ENCODE measurements around the gene KIF1A. TPM values are rescaled to one million over a fixed set of nuclear protein-coding genes. Genes with fewer than 3 reads are reported as not detected.

Gene KIF1A
- total RNA-seq, 1 donor from 2014 or later, result 69.2 TPM

DNA sequence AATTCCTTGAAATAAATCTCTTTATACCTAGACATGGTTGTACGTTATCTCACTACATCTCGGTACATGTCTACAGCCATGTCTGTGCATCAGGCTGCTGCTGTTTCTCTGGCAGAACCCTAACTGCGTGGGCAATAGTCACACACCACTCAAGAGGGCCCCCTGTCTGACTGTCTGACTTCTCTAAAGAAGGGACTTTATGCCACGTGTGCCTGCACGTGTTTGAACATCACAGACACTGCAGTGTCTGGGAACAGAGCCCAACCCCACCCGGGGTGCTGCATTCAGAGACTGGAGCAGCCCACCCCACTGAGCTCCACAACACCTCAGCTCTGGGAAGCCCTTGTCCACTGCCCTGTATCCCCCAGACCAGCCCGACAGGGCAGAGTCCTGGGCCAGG is 55.0 kb downstream of the KIF1A start:
- TF ChIP-seq CTCF (conservative IDR thresholded peaks at IDR 0.05; ENCODE audit: low read depth, low read length), result no peak
- no peak for DNase-seq (ENCODE audit: low read depth)
- H3K4me3 ChIP-seq (ENCODE audit: low read depth, low read length), result no peak overlapping the region

- DNase-seq (ENCODE audit: low read depth), result no peak
- TF ChIP-seq CTCF (conservative IDR thresholded peaks at IDR 0.05; ENCODE audit: low read depth, low read length), result no peak
- no peak overlapping the region for H3K4me3 ChIP-seq (ENCODE audit: low read depth, low read length)
Observed at GRCh38 chr2:240764605-240765004, 55.4 kb downstream of the KIF1A start.

DNA sequence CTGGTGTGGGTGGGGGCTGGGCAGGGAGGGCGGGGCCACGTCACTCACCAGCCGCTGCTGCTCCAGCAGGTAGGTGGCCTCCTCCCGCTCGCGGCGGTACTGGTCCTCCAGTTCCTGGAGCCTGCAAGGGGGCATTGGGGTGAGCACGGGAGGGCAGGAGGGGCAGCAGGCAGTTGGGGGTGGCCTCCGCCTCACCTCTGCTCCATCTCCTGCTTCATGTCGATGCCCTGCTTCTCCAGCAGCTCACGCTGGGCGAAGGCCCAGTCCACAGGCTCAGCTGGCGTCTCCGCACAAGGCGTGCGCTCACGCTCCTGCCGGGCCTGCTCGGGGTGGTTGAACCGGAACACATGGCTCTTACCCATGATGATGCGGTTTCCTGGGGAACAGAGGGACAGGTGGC is 57.0 kb downstream of the KIF1A start:
- TF ChIP-seq CTCF (conservative IDR thresholded peaks at IDR 0.05; ENCODE audit: low read depth, low read length), result no peak
- no peak overlapping the region for H3K4me3 ChIP-seq (ENCODE audit: low read depth, low read length)
- DNase-seq (ENCODE audit: low read depth), result no peak

GRCh38 chr2:240762249-240762648 is 57.8 kb downstream of the KIF1A start:
- no peak for DNase-seq (ENCODE audit: low read depth)
- TF ChIP-seq CTCF (conservative IDR thresholded peaks at IDR 0.05; ENCODE audit: low read depth, low read length), result no peak
- no peak overlapping the region for H3K4me3 ChIP-seq (ENCODE audit: low read depth, low read length)

DNA sequence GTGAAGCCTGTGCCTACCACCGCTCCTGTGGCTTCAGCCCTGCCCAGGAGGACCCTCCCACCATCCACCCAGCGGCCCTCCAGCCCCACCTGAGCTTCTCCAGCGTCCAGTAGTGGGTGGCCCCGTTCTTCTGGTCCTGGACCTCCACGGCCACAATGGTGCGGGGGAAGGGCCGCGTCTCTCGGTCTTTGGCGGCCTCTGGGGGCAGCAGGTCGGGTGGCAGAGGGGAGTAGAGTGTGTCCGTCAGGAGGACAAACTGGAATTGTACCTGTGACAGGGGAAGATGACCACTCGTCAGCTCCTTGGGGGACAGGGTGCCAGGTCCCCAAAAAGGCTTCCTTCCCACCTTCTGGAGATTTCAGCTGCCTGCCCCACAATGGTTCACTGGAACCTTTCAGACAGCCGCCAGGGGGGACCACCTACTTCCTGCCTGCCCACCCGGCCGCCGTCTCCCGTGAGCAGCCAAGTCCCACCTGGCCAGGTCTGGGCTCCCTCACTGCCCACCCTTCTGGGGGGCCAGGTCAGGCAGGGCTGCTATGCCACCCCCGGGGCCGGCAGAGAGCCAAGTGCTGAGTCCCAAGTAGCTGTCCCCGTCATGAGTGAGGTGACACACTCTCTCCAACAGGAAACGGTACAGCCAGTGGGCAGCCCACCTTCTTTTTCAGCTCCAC is 59.3 kb downstream of the KIF1A start:
- TF ChIP-seq CTCF (conservative IDR thresholded peaks at IDR 0.05; ENCODE audit: low read depth, low read length), result no peak
- no peak overlapping the region for H3K4me3 ChIP-seq (ENCODE audit: low read depth, low read length)
- no peak for DNase-seq (ENCODE audit: low read depth)

DNA sequence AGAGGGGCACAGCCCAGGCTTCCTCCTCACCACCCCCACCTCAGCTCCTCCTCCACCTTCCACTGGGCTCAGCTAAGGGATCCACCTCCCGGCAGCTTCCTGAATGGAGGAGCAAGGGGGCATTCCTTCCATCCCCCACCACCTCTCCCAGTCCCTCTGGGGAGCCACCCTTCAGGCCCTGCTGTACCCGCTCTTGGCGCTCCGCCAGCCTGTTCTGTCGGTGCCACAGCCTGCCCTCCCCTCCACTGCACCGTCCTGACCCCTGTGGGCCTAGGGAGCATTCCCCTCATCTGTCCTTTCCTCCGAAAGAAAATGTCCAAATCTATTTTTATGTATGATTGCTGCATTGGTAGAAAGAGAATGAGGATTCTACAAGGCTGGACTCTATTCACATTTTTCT is 59.9 kb downstream of the KIF1A start:
- no peak for DNase-seq (ENCODE audit: low read depth)
- H3K4me3 ChIP-seq (ENCODE audit: low read depth, low read length), result no peak overlapping the region
- TF ChIP-seq CTCF (conservative IDR thresholded peaks at IDR 0.05; ENCODE audit: low read depth, low read length), result no peak

GRCh38 chr2:240759459-240759858 is 60.6 kb downstream of the KIF1A start:
- DNase-seq (ENCODE audit: low read depth), result no peak
- TF ChIP-seq CTCF (conservative IDR thresholded peaks at IDR 0.05; ENCODE audit: low read depth, low read length), result no peak
- H3K4me3 ChIP-seq (ENCODE audit: low read depth, low read length), result no peak overlapping the region

Measured in epithelial cell of proximal tubule (primary cell).